H1 (cell line): Measurements from ENCODE around the gene LMX1A.

ENCODE experiments used
- CHD2 ChIP-seq: IDR thresholded peaks from 2 replicates; pipeline ENCODE4 v1.6.1; 2012; ENCODE audit warnings: low read length, improper control_type of control experiment
- CREB1 ChIP-seq: IDR thresholded peaks from 2 replicates; pipeline ENCODE4 v1.6.1; 2012; ENCODE audit warnings: inconsistent platforms
- CTCF ChIP-seq, 3 experiments: IDR thresholded peaks; 1 replicate in 2 of 3; 2 replicates in 1 of 3; pipeline versions ENCODE4 v1.5.1 to v1.6.1; 2011; ENCODE audit warnings: low read length in 3 of 3, mild to moderate bottlenecking in 3 of 3, inconsistent platforms in 2 of 3, low read depth in 1 of 3, moderate library complexity in 1 of 3; ENCODE audit not compliant: insufficient read depth in 1 of 3; ENCODE audit errors: control extremely low read depth in 1 of 3
- EP300 ChIP-seq, 2 experiments: IDR thresholded peaks; 1 replicate in 1 of 2; 2 replicates in 1 of 2; pipeline ENCODE4 v1.6.1; 2011 to 2012; ENCODE audit warnings: low read depth in 2 of 2, low read length in 2 of 2, mild to moderate bottlenecking in 2 of 2, borderline replicate concordance in 1 of 2, inconsistent platforms in 1 of 2, moderate library complexity in 1 of 2
- GTF2F1 ChIP-seq: IDR thresholded peaks from 2 replicates; pipeline ENCODE4 v1.6.1; 2012; ENCODE audit warnings: low read depth, low read length, improper control_type of control experiment, borderline replicate concordance
- MAFK ChIP-seq: IDR thresholded peaks from 2 replicates; pipeline ENCODE4 v1.6.1; 2012; ENCODE audit warnings: low read depth, mild to moderate bottlenecking, improper control_type of control experiment, low read length
- NANOG ChIP-seq: IDR thresholded peaks from 2 replicates; pipeline ENCODE4 v1.6.1; 2011; ENCODE audit warnings: low read length, low read depth, mild to moderate bottlenecking, inconsistent platforms; ENCODE audit not compliant: insufficient read depth, poor library complexity, severe bottlenecking
- POLR2A ChIP-seq, 2 experiments: IDR thresholded peaks; 1 replicate in 1 of 2; 2 replicates in 1 of 2; pipeline ENCODE4 v1.6.1; 2011; ENCODE audit warnings: low read depth in 2 of 2, low read length in 2 of 2, mild to moderate bottlenecking in 2 of 2; ENCODE audit errors: control extremely low read depth in 1 of 2
- POLR2AphosphoS5 ChIP-seq: IDR thresholded peaks from 2 replicates; pipeline ENCODE4 v1.6.1; 2011; ENCODE audit warnings: low read depth, low read length
- RFX5 ChIP-seq: IDR thresholded peaks from 2 replicates; pipeline ENCODE4 v1.6.1; 2011; ENCODE audit warnings: low read depth, low read length, improper control_type of control experiment, borderline replicate concordance
- TAF1 ChIP-seq: IDR thresholded peaks from 2 replicates; pipeline ENCODE4 v1.6.1; 2011; ENCODE audit warnings: mild to moderate bottlenecking, low read depth, low read length
- USF2 ChIP-seq: IDR thresholded peaks from 2 replicates; pipeline ENCODE4 v1.6.1; 2011; ENCODE audit warnings: low read length, improper control_type of control experiment
- YY1 ChIP-seq: IDR thresholded peaks from 2 replicates; pipeline ENCODE4 v1.6.1; 2011; ENCODE audit warnings: low read depth, mild to moderate bottlenecking, low read length

GRCh38 chr1:165288350-165289120 is 68.0 kb downstream of the LMX1A start:
- no peak for TF ChIP-seq EP300 (IDR thresholded peaks at IDR 0.05; ENCODE audit: borderline replicate concordance in 1 of 2, low read depth in 2 of 2, low read length in 2 of 2)
- no peak for TF ChIP-seq RFX5
- TF ChIP-seq CTCF (IDR thresholded peaks at IDR 0.05; ENCODE audit: control extremely low read depth in 1 of 3, insufficient read depth in 1 of 3, low read depth in 1 of 3, low read length in 3 of 3): no peak
- no peak for TF ChIP-seq NANOG
- no peak for TF ChIP-seq USF2
- no peak for TF ChIP-seq POLR2A (IDR thresholded peaks at IDR 0.05; ENCODE audit: control extremely low read depth in 1 of 2, low read depth in 2 of 2, low read length in 2 of 2)
- TF ChIP-seq POLR2AphosphoS5: no peak
- TF ChIP-seq MAFK: no peak
- TF ChIP-seq GTF2F1: no peak
- no peak for TF ChIP-seq YY1
- TF ChIP-seq CREB1: no peak
- no peak for TF ChIP-seq CHD2
- no peak for TF ChIP-seq TAF1
